ENCODE measurements around the gene COL4A6.
A peak's percentile ranks its signal among the peaks of the same experiment; 100 is the strongest.

Gene COL4A6

DNA sequence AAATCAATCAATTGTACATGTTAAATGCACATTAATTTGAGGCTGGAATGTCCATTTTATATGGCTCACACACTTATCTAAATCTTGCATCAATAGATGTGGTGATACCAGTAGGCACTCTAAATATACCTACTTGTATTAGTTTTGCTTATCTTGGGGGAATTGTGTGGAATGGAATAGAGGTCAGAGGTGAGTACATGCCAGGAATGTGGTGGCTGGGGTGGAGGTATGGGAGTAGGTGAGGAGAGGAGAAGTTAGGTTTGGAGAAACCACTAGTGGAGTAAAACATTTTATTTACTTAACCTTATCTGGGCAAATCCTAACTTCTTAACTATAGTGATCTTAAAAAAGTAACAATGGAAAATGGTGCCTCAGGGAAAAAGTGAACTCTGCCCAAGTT lies 183.6 kb downstream of the COL4A6 start:
- H2AFZ ChIP-seq (ENCODE audit: low read length) = no peak overlapping the region
- no peak overlapping the region for H4K91ac ChIP-seq (ENCODE audit: low read depth, low read length, poor library complexity)
- H3K4me1 ChIP-seq (ENCODE audit: control insufficient read depth in 2 of 2, insufficient read depth in 1 of 2, low read depth in 1 of 2, low read length in 2 of 2) = peaks cover 0 to 4% of the 10 kb centered on the region in 2 donors
- no peak overlapping the region for H4K8ac ChIP-seq (ENCODE audit: low read depth, low read length)
- no peaks in the 10 kb centered on the region for H3K9me3 ChIP-seq (replicated peaks in 1 of 2; ENCODE audit: control insufficient read depth in 2 of 2, insufficient read depth in 1 of 2, low read depth in 1 of 2, low read length in 2 of 2)
- no peak overlapping the region for H3K18ac ChIP-seq (ENCODE audit: low read length)
- H3K27ac ChIP-seq (replicated peaks; ENCODE audit: low read length) = no peak overlapping the region
- H3K36me3 ChIP-seq (replicated peaks in 1 of 2; ENCODE audit: control insufficient read depth in 2 of 2, insufficient read depth in 2 of 2, low read length in 2 of 2) = no peaks in the 10 kb centered on the region
- H3K4ac ChIP-seq (ENCODE audit: low read length) = no peak overlapping the region
- H3K27me3 ChIP-seq (ENCODE audit: control insufficient read depth in 3 of 3, insufficient read depth in 3 of 3, low read depth in 1 of 3, low read length in 3 of 3) = no peaks in the 10 kb centered on the region
- H2BK15ac ChIP-seq (ENCODE audit: low read length) = no peak overlapping the region
- no peak overlapping the region for H3K4me2 ChIP-seq (ENCODE audit: insufficient read depth, low read length, poor library complexity, severe bottlenecking)
- no peaks in the 10 kb centered on the region for H3K79me1 ChIP-seq (ENCODE audit: low read depth, low read length)
- H2BK120ac ChIP-seq (ENCODE audit: low read depth, low read length) = no peak overlapping the region
- H3K9ac ChIP-seq (ENCODE audit: low read depth, low read length, poor library complexity) = no peak overlapping the region
- DNase-seq (ENCODE audit: low spot score) = no peak
- H2BK5ac ChIP-seq (ENCODE audit: low read length) = no peak overlapping the region
- no peak overlapping the region for H2AK5ac ChIP-seq (ENCODE audit: low read depth, low read length)
- H3K14ac ChIP-seq (ENCODE audit: low read length) = no peak overlapping the region
- no peak overlapping the region for H3K23ac ChIP-seq (ENCODE audit: low read depth, low read length, poor library complexity)
- H3K4me3 ChIP-seq (ENCODE audit: low read length in 2 of 2) = no peak overlapping the region
- no peak overlapping the region for H2BK12ac ChIP-seq (ENCODE audit: low read length)

DNA sequence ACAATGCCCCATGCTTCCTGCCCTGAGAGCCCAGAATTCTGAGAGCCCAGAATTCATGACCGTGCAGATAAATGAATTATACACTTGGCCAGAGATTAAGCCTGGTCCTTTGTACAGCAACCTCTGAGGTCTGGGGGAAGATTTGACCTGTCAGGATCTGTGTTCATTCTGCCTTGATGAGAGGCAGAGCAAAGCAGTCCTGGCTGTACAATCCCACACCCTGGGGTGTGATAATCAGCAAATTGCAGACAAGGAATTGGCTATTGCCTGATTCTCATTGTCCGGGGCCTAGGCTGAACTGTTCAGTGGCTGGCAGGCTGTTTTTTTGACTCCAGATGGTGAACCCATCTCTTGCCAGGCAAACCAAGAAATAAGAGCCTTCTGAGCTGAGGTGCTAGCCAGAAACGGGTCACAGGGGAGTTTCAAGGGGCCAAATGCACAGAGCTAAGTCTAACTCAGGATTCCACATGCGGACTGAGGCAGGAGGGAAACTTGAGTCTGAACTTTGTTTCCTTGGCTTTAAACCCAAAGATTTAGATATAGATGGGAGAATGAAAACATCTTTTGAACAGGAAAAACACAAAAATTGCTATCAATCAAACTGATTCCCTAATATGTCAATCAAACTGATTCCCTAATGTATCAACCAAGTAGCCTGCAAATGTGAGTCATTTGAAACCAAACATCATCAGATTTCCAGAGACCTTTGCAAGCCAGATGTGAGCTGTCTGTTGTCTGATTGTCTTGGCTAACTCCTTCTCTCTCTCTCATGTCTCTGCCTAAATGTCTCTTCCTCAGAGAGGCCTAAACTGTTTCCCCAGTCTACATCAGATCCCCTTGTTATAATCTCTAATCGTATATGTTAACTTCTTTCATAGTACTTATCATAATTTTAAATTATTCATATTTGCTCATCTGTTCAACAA lies 187.3 kb downstream of the COL4A6 start:
- Histone ChIP-seq H2AK5ac (ENCODE audit: low read depth, low read length) (no peak overlapping the region), H3K4me3 (ENCODE audit: low read length in 2 of 2) (no peak overlapping the region), H3K36me3 (replicated peaks in 1 of 2; ENCODE audit: control insufficient read depth in 2 of 2, insufficient read depth in 2 of 2, low read length in 2 of 2) (no peaks in the 10 kb centered on the region), H3K4ac (ENCODE audit: low read length) (no peak overlapping the region), H2BK120ac (ENCODE audit: low read depth, low read length) (no peak overlapping the region), H2BK5ac (ENCODE audit: low read length) (no peak overlapping the region), H3K23ac (ENCODE audit: low read depth, low read length, poor library complexity) (no peak overlapping the region), H2BK15ac (ENCODE audit: low read length) (no peak overlapping the region), H2AFZ (ENCODE audit: low read length) (peak overlapping the region; percentile 9), H3K14ac (ENCODE audit: low read length) (no peak overlapping the region), H4K8ac (ENCODE audit: low read depth, low read length) (no peak overlapping the region), H3K9me3 (replicated peaks in 1 of 2; ENCODE audit: control insufficient read depth in 2 of 2, insufficient read depth in 1 of 2, low read depth in 1 of 2, low read length in 2 of 2) (no peaks in the 10 kb centered on the region), H3K18ac (ENCODE audit: low read length) (no peak overlapping the region), H2BK12ac (ENCODE audit: low read length) (no peak overlapping the region), H3K27ac (replicated peaks; ENCODE audit: low read length) (peak overlapping the region; percentile 72), H4K91ac (ENCODE audit: low read depth, low read length, poor library complexity) (no peak overlapping the region), H3K9ac (ENCODE audit: low read depth, low read length, poor library complexity) (no peak overlapping the region), H3K79me1 (ENCODE audit: low read depth, low read length) (no peaks in the 10 kb centered on the region), H3K4me1 (ENCODE audit: control insufficient read depth in 2 of 2, insufficient read depth in 1 of 2, low read depth in 1 of 2, low read length in 2 of 2) (peaks cover 0 to 4% of the 10 kb centered on the region in 2 donors), H3K4me2 (ENCODE audit: insufficient read depth, low read length, poor library complexity, severe bottlenecking) (no peak overlapping the region), H3K27me3 (ENCODE audit: control insufficient read depth in 3 of 3, insufficient read depth in 3 of 3, low read depth in 1 of 3, low read length in 3 of 3) (no peaks in the 10 kb centered on the region)
- no CpG with 5 or more reads among the region's 5 CpGs for WGBS, 2 donors (ENCODE audit: extremely low coverage in 2 of 2, insufficient read length in 2 of 2, insufficient replicate concordance in 1 of 2)
- DNase-seq (ENCODE audit: low spot score) = peak; percentile 17

DNA sequence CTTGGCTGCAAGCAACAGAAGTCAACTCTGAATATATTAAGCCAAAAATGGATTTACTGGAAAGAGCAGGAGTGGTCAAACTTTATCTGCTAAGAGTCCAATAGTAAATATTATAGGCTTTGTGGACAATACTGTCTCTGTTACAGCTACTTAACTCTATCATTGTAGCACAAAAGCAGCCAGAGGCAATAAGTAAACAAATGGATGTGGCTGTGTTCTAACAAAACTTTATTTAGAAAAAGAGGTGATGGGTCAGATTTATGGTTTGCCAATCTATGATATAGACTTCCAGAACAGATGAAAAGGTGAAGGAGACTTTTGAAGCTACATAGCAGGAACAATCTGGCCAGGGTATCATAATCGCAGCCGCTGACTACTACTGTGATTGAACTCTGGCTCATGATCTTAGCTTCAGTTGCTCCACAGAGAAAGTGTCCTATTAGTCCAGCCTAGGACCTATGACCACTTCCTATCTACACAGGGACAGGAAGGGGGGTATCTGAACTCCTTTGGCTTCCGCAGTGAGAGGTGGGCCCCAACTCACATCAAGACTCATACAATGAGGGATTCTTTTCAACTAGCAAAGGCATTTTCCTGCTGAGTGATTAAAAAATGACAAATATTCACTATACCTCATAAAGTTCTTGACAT lies 191.8 kb downstream of the COL4A6 start:
- Histone ChIP-seq H3K4me1 (ENCODE audit: control insufficient read depth in 2 of 2, insufficient read depth in 1 of 2, low read depth in 1 of 2, low read length in 2 of 2) (peaks cover 0 to 6% of the 10 kb centered on the region in 2 donors), H3K18ac (ENCODE audit: low read length) (no peak overlapping the region), H3K27me3 (ENCODE audit: control insufficient read depth in 3 of 3, insufficient read depth in 3 of 3, low read depth in 1 of 3, low read length in 3 of 3) (no peaks in the 10 kb centered on the region), H3K9me3 (replicated peaks in 1 of 2; ENCODE audit: control insufficient read depth in 2 of 2, insufficient read depth in 1 of 2, low read depth in 1 of 2, low read length in 2 of 2) (no peaks in the 10 kb centered on the region), H3K14ac (ENCODE audit: low read length) (no peak overlapping the region), H2AFZ (ENCODE audit: low read length) (no peak overlapping the region), H2BK120ac (ENCODE audit: low read depth, low read length) (no peak overlapping the region), H2BK5ac (ENCODE audit: low read length) (no peak overlapping the region), H3K36me3 (replicated peaks in 1 of 2; ENCODE audit: control insufficient read depth in 2 of 2, insufficient read depth in 2 of 2, low read length in 2 of 2) (no peaks in the 10 kb centered on the region), H3K4ac (ENCODE audit: low read length) (no peak overlapping the region), H2BK15ac (ENCODE audit: low read length) (no peak overlapping the region), H3K4me3 (ENCODE audit: low read length in 2 of 2) (no peak overlapping the region), H3K79me1 (ENCODE audit: low read depth, low read length) (no peaks in the 10 kb centered on the region), H3K23ac (ENCODE audit: low read depth, low read length, poor library complexity) (no peak overlapping the region), H4K8ac (ENCODE audit: low read depth, low read length) (no peak overlapping the region), H4K91ac (ENCODE audit: low read depth, low read length, poor library complexity) (no peak overlapping the region), H3K4me2 (ENCODE audit: insufficient read depth, low read length, poor library complexity, severe bottlenecking) (no peak overlapping the region), H3K27ac (replicated peaks; ENCODE audit: low read length) (no peak overlapping the region), H2AK5ac (ENCODE audit: low read depth, low read length) (no peak overlapping the region), H3K9ac (ENCODE audit: low read depth, low read length, poor library complexity) (no peak overlapping the region), H2BK12ac (ENCODE audit: low read length) (no peak overlapping the region)
- no peak for DNase-seq (ENCODE audit: low spot score)
- WGBS, 2 donors (ENCODE audit: extremely low coverage in 2 of 2, insufficient read length in 2 of 2, insufficient replicate concordance in 1 of 2) = no CpG with 5 or more reads among the region's 3 CpGs

DNA sequence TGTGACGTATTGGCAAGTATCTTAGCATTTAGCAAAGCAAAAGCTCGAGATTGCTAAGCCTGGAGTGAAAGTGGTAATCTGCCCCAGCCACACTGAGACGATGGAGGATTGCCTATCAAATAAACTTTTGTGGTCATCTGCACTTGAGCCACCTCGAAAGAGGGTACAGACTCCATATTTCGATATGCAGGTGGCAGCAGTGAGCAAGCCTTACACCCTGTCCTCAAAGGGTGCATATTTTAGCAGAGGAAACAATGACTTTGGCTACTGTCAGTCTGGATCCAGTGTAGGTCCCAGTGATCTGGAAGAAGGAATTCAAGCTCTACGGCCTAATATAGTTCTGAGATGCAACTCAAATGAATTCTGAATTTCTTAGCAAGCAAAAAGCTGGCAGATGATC lies 192.8 kb downstream of the COL4A6 start:
- no peak overlapping the region for H3K14ac ChIP-seq (ENCODE audit: low read length)
- no peak overlapping the region for H2BK15ac ChIP-seq (ENCODE audit: low read length)
- H2BK120ac ChIP-seq (ENCODE audit: low read depth, low read length) = no peak overlapping the region
- no peaks in the 10 kb centered on the region for H3K36me3 ChIP-seq (replicated peaks in 1 of 2; ENCODE audit: control insufficient read depth in 2 of 2, insufficient read depth in 2 of 2, low read length in 2 of 2)
- H3K79me1 ChIP-seq (ENCODE audit: low read depth, low read length) = no peaks in the 10 kb centered on the region
- H4K8ac ChIP-seq (ENCODE audit: low read depth, low read length) = no peak overlapping the region
- no CpG with 5 or more reads among the region's 6 CpGs for WGBS, 2 donors (ENCODE audit: extremely low coverage in 2 of 2, insufficient read length in 2 of 2, insufficient replicate concordance in 1 of 2)
- no peak overlapping the region for H2BK5ac ChIP-seq (ENCODE audit: low read length)
- no peak overlapping the region for H3K4me3 ChIP-seq (ENCODE audit: low read length in 2 of 2)
- no peak overlapping the region for H3K23ac ChIP-seq (ENCODE audit: low read depth, low read length, poor library complexity)
- DNase-seq (ENCODE audit: low spot score) = no peak
- H2BK12ac ChIP-seq (ENCODE audit: low read length) = no peak overlapping the region
- no peak overlapping the region for H3K4ac ChIP-seq (ENCODE audit: low read length)
- no peak overlapping the region for H4K91ac ChIP-seq (ENCODE audit: low read depth, low read length, poor library complexity)
- H3K9ac ChIP-seq (ENCODE audit: low read depth, low read length, poor library complexity) = no peak overlapping the region
- no peaks in the 10 kb centered on the region for H3K27me3 ChIP-seq (ENCODE audit: control insufficient read depth in 3 of 3, insufficient read depth in 3 of 3, low read depth in 1 of 3, low read length in 3 of 3)
- H3K4me2 ChIP-seq (ENCODE audit: insufficient read depth, low read length, poor library complexity, severe bottlenecking) = no peak overlapping the region
- H3K9me3 ChIP-seq (replicated peaks in 1 of 2; ENCODE audit: control insufficient read depth in 2 of 2, insufficient read depth in 1 of 2, low read depth in 1 of 2, low read length in 2 of 2) = no peaks in the 10 kb centered on the region
- no peak overlapping the region for H2AK5ac ChIP-seq (ENCODE audit: low read depth, low read length)
- H3K18ac ChIP-seq (ENCODE audit: low read length) = no peak overlapping the region
- peaks cover 0 to 1% of the 10 kb centered on the region in 2 donors for H3K4me1 ChIP-seq (ENCODE audit: control insufficient read depth in 2 of 2, insufficient read depth in 1 of 2, low read depth in 1 of 2, low read length in 2 of 2)
- peak overlapping the region; percentile 25 for H3K27ac ChIP-seq (replicated peaks; ENCODE audit: low read length)
- H2AFZ ChIP-seq (ENCODE audit: low read length) = no peak overlapping the region

Measured in neuronal stem cell (in vitro differentiated cells).